ENCODE measurements around the gene CLCA4.
A peak's percentile ranks its signal among the peaks of the same experiment; 100 is the strongest.

Gene CLCA4

GRCh38 chr1:86527306-86527705, 19.6 kb upstream of the CLCA4 start:
- TF ChIP-seq CTCF (conservative IDR thresholded peaks at IDR 0.05; ENCODE audit: low read depth, low read length): no peak
- DNase-seq (ENCODE audit: low read depth): peak; percentile 54
- H3K4me3 ChIP-seq (ENCODE audit: low read length): no peak overlapping the region

- no peak for TF ChIP-seq CTCF (conservative IDR thresholded peaks at IDR 0.05; ENCODE audit: low read depth, low read length)
- DNase-seq (ENCODE audit: low read depth): no peak
- H3K4me3 ChIP-seq (ENCODE audit: low read length): no peak overlapping the region
These were observed 16.6 kb upstream of the CLCA4 start for GRCh38 chr1:86530211-86530845.

- no peak overlapping the region for H3K4me3 ChIP-seq (ENCODE audit: low read length)
- TF ChIP-seq CTCF (conservative IDR thresholded peaks at IDR 0.05; ENCODE audit: low read depth, low read length): no peak
- DNase-seq (ENCODE audit: low read depth): no peak
These were observed 8.8 kb upstream of the CLCA4 start for GRCh38 chr1:86537928-86538695.

GRCh38 chr1:86538775-86539174, 8.1 kb upstream of the CLCA4 start:
- no peak for DNase-seq (ENCODE audit: low read depth)
- H3K4me3 ChIP-seq (ENCODE audit: low read length): no peak overlapping the region
- no peak for TF ChIP-seq CTCF (conservative IDR thresholded peaks at IDR 0.05; ENCODE audit: low read depth, low read length)

- TF ChIP-seq CTCF (conservative IDR thresholded peaks at IDR 0.05; ENCODE audit: low read depth, low read length): no peak
- H3K4me3 ChIP-seq (ENCODE audit: low read length): no peak overlapping the region
- DNase-seq (ENCODE audit: low read depth): no peak
These were observed 5.0 kb upstream of the CLCA4 start for GRCh38 chr1:86541859-86542258.

GRCh38 chr1:86542631-86543030, 4.2 kb upstream of the CLCA4 start:
- H3K4me3 ChIP-seq (ENCODE audit: low read length): no peak overlapping the region
- TF ChIP-seq CTCF (conservative IDR thresholded peaks at IDR 0.05; ENCODE audit: low read depth, low read length): no peak
- no peak for DNase-seq (ENCODE audit: low read depth)

- TF ChIP-seq CTCF (conservative IDR thresholded peaks at IDR 0.05; ENCODE audit: low read depth, low read length): no peak
- DNase-seq (ENCODE audit: low read depth): no peak
- no peak overlapping the region for H3K4me3 ChIP-seq (ENCODE audit: low read length)
These were observed 2.0 kb downstream of the CLCA4 start for GRCh38 chr1:86548839-86549238.
